GM12878 (cell line): ENCODE data around the gene OR10A3. TPM values are rescaled to one million over a fixed set of nuclear protein-coding genes. Genes with fewer than 3 reads are reported as not detected.

Experiments
- BCLAF1 ChIP-seq: fragments of 450-650 bp; IDR thresholded peaks from 2 replicates; pipeline ENCODE4 v1.6.1; 2017; ENCODE audit warnings: antibody characterized with exemption, mild to moderate bottlenecking, moderate library complexity
- CREM ChIP-seq: IDR thresholded peaks from 2 replicates; pipeline ENCODE4 v1.6.1; 2014; ENCODE audit warnings: antibody characterized with exemption, low read depth
- ESRRA ChIP-seq: IDR thresholded peaks from 2 replicates; pipeline ENCODE4 v1.6.1; 2012; ENCODE audit warnings: mild to moderate bottlenecking, low read length, improper control_type of control experiment
- EZH2 ChIP-seq: IDR thresholded peaks from 2 replicates; pipeline ENCODE4 v1.6.1; 2012; ENCODE audit warnings: low read depth, mild to moderate bottlenecking, control low read depth, inconsistent platforms, low read length, borderline replicate concordance; ENCODE audit not compliant: control insufficient read depth
- GATAD2B ChIP-seq: fragments of 450-650 bp; conservative IDR thresholded peaks from 2 replicates; pipeline ENCODE4 v1.6.1; 2017; ENCODE audit warnings: low read depth, mild to moderate bottlenecking, moderate library complexity
- IKZF1 ChIP-seq: fragments of 450-650 bp; conservative IDR thresholded peaks from 2 replicates; pipeline ENCODE4 v1.6.1; 2017; ENCODE audit warnings: antibody characterized with exemption, mild to moderate bottlenecking
- PBX3 ChIP-seq: IDR thresholded peaks from 2 replicates; pipeline ENCODE4 v1.6.1; 2011; ENCODE audit warnings: mild to moderate bottlenecking, low read depth, low read length, moderate library complexity; ENCODE audit not compliant: insufficient replicate concordance
- PKNOX1 ChIP-seq: fragments of 450-650 bp; IDR thresholded peaks from 2 replicates; pipeline ENCODE4 v1.6.1; 2016; ENCODE audit warnings: mild to moderate bottlenecking
- PML ChIP-seq: IDR thresholded peaks from 2 replicates; pipeline ENCODE4 v1.6.1; 2012; ENCODE audit warnings: low read length, inconsistent platforms
- POU2F2 ChIP-seq: IDR thresholded peaks from 3 replicates; pipeline ENCODE4 v1.6.1; 2011; ENCODE audit warnings: low read depth, mild to moderate bottlenecking, low read length, borderline replicate concordance
- SMAD1 ChIP-seq: fragments of 450-650 bp; IDR thresholded peaks from 2 replicates; pipeline ENCODE4 v1.6.1; 2018; ENCODE audit warnings: mild to moderate bottlenecking, low read depth; ENCODE audit not compliant: partially characterized antibody
- YY1 ChIP-seq: IDR thresholded peaks from 2 replicates; pipeline ENCODE4 v1.6.1; 2011; ENCODE audit warnings: low read depth, mild to moderate bottlenecking, low read length
- ZBTB11 ChIP-seq: fragments of 450-650 bp; formaldehyde crosslinking; IDR thresholded peaks from 2 replicates; pipeline ENCODE4 v1.5.0; 2022; ENCODE audit warnings: mild to moderate bottlenecking, missing genetic modification characterization
- ZNF207 ChIP-seq: fragments of 450-650 bp; IDR thresholded peaks from 2 replicates; pipeline ENCODE4 v1.6.1; 2014; ENCODE audit warnings: antibody characterized with exemption, mild to moderate bottlenecking, borderline replicate concordance
- ZNF592 ChIP-seq: fragments of 450-650 bp; IDR thresholded peaks from 2 replicates; pipeline ENCODE4 v1.6.1; 2017; ENCODE audit warnings: mild to moderate bottlenecking, moderate library complexity
- polyA plus RNA-seq, 11 experiments: library from polyadenylated mRNA; depleted of rRNA in 4 of 11; unstranded in 6 of 11; stranded (reverse) in 5 of 11; fragments of >200 nt; fragmentation: Nextera tagmentation in 4 of 11; fragmentation: Illumina TruSeq in 1 of 11; extraction: Ambion mirVana in 4 of 11; extraction: Trizol in 1 of 11; gene quantifications; 1 replicate in 1 of 11; 2 replicates in 10 of 11; pipeline versions ENCODE4 v1.2.1 to v1.2.3, GENCODE V29; 2011 to 2016; ENCODE audit warnings: inconsistent platforms in 2 of 11, missing spikeins in 2 of 11, low read depth in 1 of 11
- total RNA-seq, 4 experiments: library from RNA; depleted of rRNA in 3 of 4; stranded (reverse); fragments of >200 nt in 3 of 4; fragmentation: Illumina TruSeq in 1 of 4; extraction: Trizol in 1 of 4; gene quantifications; 2 replicates each; pipeline versions ENCODE4 v1.2.1 to v1.2.3, GENCODE V29; 2013 to 2021

OR10A3 gene
- total and polyA plus RNA-seq, 10 of the 15 experiments (the other 5 are each of a cell fraction or from before 2014, with no cell fraction given), result 0.04 TPM; not detected in 9

GRCh38 chr11:7986768-7987559 is 45.5 kb upstream of the OR10A3 start, which contains the start of gene EIF3F (continued):
- no peak for TF ChIP-seq BCLAF1
- 0 out of 2 replicates have a peak, but pooled peaks have one; percentile 47 for TF ChIP-seq GATAD2B
- TF ChIP-seq PKNOX1, result peak; percentile 50; the same call in 1 of the 2 replicates
- peak; percentile 95 for TF ChIP-seq IKZF1
- TF ChIP-seq PBX3, result peak; percentile 44
- peak; percentile 96; the same call in 1 of the 2 replicates for TF ChIP-seq ZNF207
- peak; percentile 94 for TF ChIP-seq YY1
- 0 out of 2 replicates have a peak, but pooled peaks have one; percentile 52 for TF ChIP-seq ZNF592
- peak; percentile 94 for TF ChIP-seq CREM
- TF ChIP-seq PML, result 0 out of 2 replicates have a peak, but pooled peaks have one; percentile 24
- TF ChIP-seq ESRRA, result peak; percentile 79
- TF ChIP-seq POU2F2, result peak; percentile 86
- no peak for TF ChIP-seq EZH2
- no peak for TF ChIP-seq SMAD1
- TF ChIP-seq ZBTB11 (CRISPR knock-in tag), result peak; percentile 96
